ENCODE measurements around the gene RPL7L1. TPM values are rescaled to one million over a fixed set of nuclear protein-coding genes. Genes with fewer than 3 reads are reported as not detected.

RPL7L1 gene
- polyA plus RNA-seq, 2 donors: 32.7 to 39.4 TPM

GRCh38 chr6:42923666-42924065 lies 44.2 kb downstream of the RPL7L1 start:
- Histone ChIP-seq H3K9me3 (ENCODE audit: control insufficient read depth in 2 of 2, insufficient read depth in 1 of 2, low read depth in 1 of 2, low read length in 1 of 2) (no peaks in the 10 kb centered on the region), H3K4me3 (ENCODE audit: low read depth in 1 of 2, low read length in 2 of 2) (no peak overlapping the region), H3K4me1 (ENCODE audit: control insufficient read depth in 2 of 2, insufficient read depth in 2 of 2, low read length in 1 of 2) (peaks cover 0 to 2% of the 10 kb centered on the region in 2 donors), H3K27me3 (ENCODE audit: control insufficient read depth in 1 of 2, insufficient read depth in 2 of 2, low read length in 2 of 2) (no peaks in the 10 kb centered on the region), H3K27ac (ENCODE audit: low read depth in 2 of 2, low read length in 1 of 2) (no peak overlapping the region), H3K36me3 (ENCODE audit: control insufficient read depth in 2 of 2, insufficient read depth in 2 of 2, low read length in 1 of 2) (no peaks in the 10 kb centered on the region)
- WGBS, 2 donors: 76 to 80% methylated on average over 2 of the region's 2 CpGs

DNA sequence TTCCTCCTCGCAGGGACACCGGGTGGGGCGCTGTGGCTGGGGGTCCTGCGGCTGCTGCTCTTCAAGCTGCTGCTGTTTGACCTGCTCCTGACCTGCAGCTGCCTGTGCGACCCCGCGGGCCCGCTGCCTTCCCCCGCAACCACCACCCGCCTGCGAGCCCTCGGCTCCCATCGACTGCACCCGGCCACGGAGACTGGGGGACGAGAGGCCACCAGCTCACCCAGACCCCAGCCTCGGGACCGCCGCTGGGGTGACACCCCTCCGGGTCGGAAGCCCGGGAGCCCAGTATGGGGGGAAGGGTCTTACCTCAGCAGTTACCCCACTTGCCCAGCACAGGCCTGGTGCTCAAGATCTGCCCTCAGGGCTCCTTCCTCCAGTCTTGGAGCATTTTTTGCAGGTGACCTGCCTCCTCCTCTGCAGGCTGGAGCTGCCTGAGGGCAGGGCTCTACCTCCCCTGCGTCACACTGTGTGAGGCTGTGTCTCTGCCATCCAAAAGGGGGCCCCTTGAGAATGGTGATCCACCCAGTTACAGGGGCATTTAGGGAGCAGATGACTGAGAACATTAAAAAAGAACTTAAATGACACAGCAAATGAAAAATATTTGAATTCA lies 45.9 kb downstream of the RPL7L1 start:
- 46 to 62% methylated on average over 20 to 23 of the region's 23 CpGs for WGBS, 2 donors
- Histone ChIP-seq H3K36me3 (ENCODE audit: control insufficient read depth in 2 of 2, insufficient read depth in 2 of 2, low read length in 1 of 2) (no peaks in the 10 kb centered on the region), H3K4me3 (ENCODE audit: low read depth in 1 of 2, low read length in 2 of 2) (no peak overlapping the region), H3K27me3 (ENCODE audit: control insufficient read depth in 1 of 2, insufficient read depth in 2 of 2, low read length in 2 of 2) (no peaks in the 10 kb centered on the region), H3K4me1 (ENCODE audit: control insufficient read depth in 2 of 2, insufficient read depth in 2 of 2, low read length in 1 of 2) (no peaks in the 10 kb centered on the region), H3K9me3 (ENCODE audit: control insufficient read depth in 2 of 2, insufficient read depth in 1 of 2, low read depth in 1 of 2, low read length in 1 of 2) (no peaks in the 10 kb centered on the region), H3K27ac (ENCODE audit: low read depth in 2 of 2, low read length in 1 of 2) (no peak overlapping the region)

- H3K4me3 ChIP-seq (ENCODE audit: low read depth in 1 of 2, low read length in 2 of 2): peak within 1 kb of the TSS; percentile 67 to 78
- H3K36me3 ChIP-seq (ENCODE audit: control insufficient read depth in 2 of 2, insufficient read depth in 2 of 2, low read length in 1 of 2): peaks cover 0 to under 1% of the 10 kb centered on the region in 2 donors
- peak within 1 kb of the TSS; percentile 94 to 97 for H3K27ac ChIP-seq (ENCODE audit: low read depth in 2 of 2, low read length in 1 of 2)
- no peaks in the 10 kb centered on the region for H3K9me3 ChIP-seq (ENCODE audit: control insufficient read depth in 2 of 2, insufficient read depth in 1 of 2, low read depth in 1 of 2, low read length in 1 of 2)
- H3K27me3 ChIP-seq (ENCODE audit: control insufficient read depth in 1 of 2, insufficient read depth in 2 of 2, low read length in 2 of 2): no peaks in the 10 kb centered on the region
- no peaks in the 10 kb centered on the region for H3K4me1 ChIP-seq (ENCODE audit: control insufficient read depth in 2 of 2, insufficient read depth in 2 of 2, low read length in 1 of 2)
- WGBS, 2 donors: 0 to 1% methylated on average over 61 to 63 of the region's 63 CpGs
Measured at GRCh38 chr6:42928986-42929820, 49.8 kb downstream of the RPL7L1 start, which contains the start of gene CNPY3. TSS of gene CNPY3 (plus strand) at chr6:42929480. CDS start at chr6:42929571, 91 bp downstream.

- peak overlapping the region; percentile 94 to 97 for H3K27ac ChIP-seq (ENCODE audit: low read depth in 2 of 2, low read length in 1 of 2)
- H3K4me3 ChIP-seq (ENCODE audit: low read depth in 1 of 2, low read length in 2 of 2): peak overlapping the region; percentile 67 to 78
- H3K9me3 ChIP-seq (ENCODE audit: control insufficient read depth in 2 of 2, insufficient read depth in 1 of 2, low read depth in 1 of 2, low read length in 1 of 2): no peaks in the 10 kb centered on the region
- WGBS, 2 donors: 0 to 1% methylated on average over 16 of the region's 16 CpGs
- H3K4me1 ChIP-seq (ENCODE audit: control insufficient read depth in 2 of 2, insufficient read depth in 2 of 2, low read length in 1 of 2): no peaks in the 10 kb centered on the region
- peaks cover 0 to 5% of the 10 kb centered on the region in 2 donors for H3K36me3 ChIP-seq (ENCODE audit: control insufficient read depth in 2 of 2, insufficient read depth in 2 of 2, low read length in 1 of 2)
- H3K27me3 ChIP-seq (ENCODE audit: control insufficient read depth in 1 of 2, insufficient read depth in 2 of 2, low read length in 2 of 2): no peaks in the 10 kb centered on the region
Measured at GRCh38 chr6:42929821-42930360, 50.5 kb downstream of the RPL7L1 start.

GRCh38 chr6:42932412-42932811 lies 53.0 kb downstream of the RPL7L1 start:
- 87 to 89% methylated on average over 3 of the region's 3 CpGs for WGBS, 2 donors
- Histone ChIP-seq H3K9me3 (ENCODE audit: control insufficient read depth in 2 of 2, insufficient read depth in 1 of 2, low read depth in 1 of 2, low read length in 1 of 2) (no peaks in the 10 kb centered on the region), H3K4me3 (ENCODE audit: low read depth in 1 of 2, low read length in 2 of 2) (no peak overlapping the region), H3K27me3 (ENCODE audit: control insufficient read depth in 1 of 2, insufficient read depth in 2 of 2, low read length in 2 of 2) (no peaks in the 10 kb centered on the region), H3K27ac (ENCODE audit: low read depth in 2 of 2, low read length in 1 of 2) (no peak overlapping the region), H3K36me3 (ENCODE audit: control insufficient read depth in 2 of 2, insufficient read depth in 2 of 2, low read length in 1 of 2) (peaks cover 6 to 13% of the 10 kb centered on the region in 2 donors), H3K4me1 (ENCODE audit: control insufficient read depth in 2 of 2, insufficient read depth in 2 of 2, low read length in 1 of 2) (no peaks in the 10 kb centered on the region)

- 46 to 48% methylated on average over 3 of the region's 3 CpGs for WGBS, 2 donors
- Histone ChIP-seq H3K4me1 (ENCODE audit: control insufficient read depth in 2 of 2, insufficient read depth in 2 of 2, low read length in 1 of 2) (no peaks in the 10 kb centered on the region), H3K36me3 (ENCODE audit: control insufficient read depth in 2 of 2, insufficient read depth in 2 of 2, low read length in 1 of 2) (peaks cover 6 to 17% of the 10 kb centered on the region in 2 donors), H3K27ac (ENCODE audit: low read depth in 2 of 2, low read length in 1 of 2) (no peak overlapping the region), H3K27me3 (ENCODE audit: control insufficient read depth in 1 of 2, insufficient read depth in 2 of 2, low read length in 2 of 2) (no peaks in the 10 kb centered on the region), H3K4me3 (ENCODE audit: low read depth in 1 of 2, low read length in 2 of 2) (no peak overlapping the region), H3K9me3 (ENCODE audit: control insufficient read depth in 2 of 2, insufficient read depth in 1 of 2, low read depth in 1 of 2, low read length in 1 of 2) (no peaks in the 10 kb centered on the region)
Measured at GRCh38 chr6:42933205-42933604, 53.8 kb downstream of the RPL7L1 start.

DNA sequence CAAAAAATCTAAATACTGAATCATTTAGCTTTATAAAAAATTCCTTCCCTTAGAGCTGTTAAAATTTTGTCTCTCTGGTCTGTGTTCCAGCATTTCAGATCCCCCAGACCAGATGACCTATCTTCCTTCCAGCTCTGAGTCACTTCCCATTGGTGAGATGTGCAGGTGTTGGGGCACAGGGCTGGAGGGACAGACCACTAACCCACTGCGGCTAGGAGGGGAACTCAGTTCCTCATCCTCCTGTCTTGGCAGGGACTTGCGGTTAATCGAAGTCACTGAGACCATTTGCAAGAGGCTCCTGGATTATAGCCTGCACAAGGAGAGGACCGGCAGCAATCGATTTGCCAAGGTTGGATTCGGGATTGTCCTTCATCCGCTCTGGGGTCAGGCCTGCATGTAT lies 55.9 kb downstream of the RPL7L1 start:
- H3K4me3 ChIP-seq (ENCODE audit: low read depth in 1 of 2, low read length in 2 of 2): no peak overlapping the region
- H3K36me3 ChIP-seq (ENCODE audit: control insufficient read depth in 2 of 2, insufficient read depth in 2 of 2, low read length in 1 of 2): peaks cover 6 to 29% of the 10 kb centered on the region in 2 donors
- 77 to 81% methylated on average over 7 of the region's 7 CpGs for WGBS, 2 donors
- peaks cover 0 to 2% of the 10 kb centered on the region in 2 donors for H3K4me1 ChIP-seq (ENCODE audit: control insufficient read depth in 2 of 2, insufficient read depth in 2 of 2, low read length in 1 of 2)
- no peaks in the 10 kb centered on the region for H3K27me3 ChIP-seq (ENCODE audit: control insufficient read depth in 1 of 2, insufficient read depth in 2 of 2, low read length in 2 of 2)
- no peaks in the 10 kb centered on the region for H3K9me3 ChIP-seq (ENCODE audit: control insufficient read depth in 2 of 2, insufficient read depth in 1 of 2, low read depth in 1 of 2, low read length in 1 of 2)
- H3K27ac ChIP-seq (ENCODE audit: low read depth in 2 of 2, low read length in 1 of 2): no peak overlapping the region

DNA sequence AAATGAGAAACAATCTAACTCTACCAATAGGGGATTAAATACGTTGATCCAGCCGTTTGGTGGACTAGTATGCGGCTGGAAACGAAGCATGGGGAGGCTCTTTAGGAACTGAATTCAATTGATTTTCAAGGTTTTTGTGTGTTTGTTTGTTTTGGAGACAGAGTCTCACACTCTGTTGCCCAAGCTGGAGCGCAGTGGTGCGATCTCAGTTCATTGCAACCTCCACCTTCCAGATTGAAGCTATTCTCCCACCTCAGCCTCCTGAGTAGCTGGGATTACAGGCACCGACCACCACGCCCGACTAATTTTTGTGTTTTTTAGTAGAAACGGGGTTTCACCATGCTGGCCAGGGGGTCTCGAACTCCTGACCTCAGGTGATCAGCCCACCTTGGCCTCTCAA lies 57.0 kb downstream of the RPL7L1 start:
- H3K9me3 ChIP-seq (ENCODE audit: control insufficient read depth in 2 of 2, insufficient read depth in 1 of 2, low read depth in 1 of 2, low read length in 1 of 2): no peaks in the 10 kb centered on the region
- H3K4me3 ChIP-seq (ENCODE audit: low read depth in 1 of 2, low read length in 2 of 2): no peak overlapping the region
- H3K27me3 ChIP-seq (ENCODE audit: control insufficient read depth in 1 of 2, insufficient read depth in 2 of 2, low read length in 2 of 2): no peaks in the 10 kb centered on the region
- H3K36me3 ChIP-seq (ENCODE audit: control insufficient read depth in 2 of 2, insufficient read depth in 2 of 2, low read length in 1 of 2): peaks cover 6 to 32% of the 10 kb centered on the region in 2 donors
- 92 to 97% methylated on average over 11 of the region's 11 CpGs for WGBS, 2 donors
- peaks cover 0 to 2% of the 10 kb centered on the region in 2 donors for H3K4me1 ChIP-seq (ENCODE audit: control insufficient read depth in 2 of 2, insufficient read depth in 2 of 2, low read length in 1 of 2)
- H3K27ac ChIP-seq (ENCODE audit: low read depth in 2 of 2, low read length in 1 of 2): no peak overlapping the region

GRCh38 chr6:42937548-42938427 lies 58.4 kb downstream of the RPL7L1 start:
- 84 to 89% methylated on average over 13 of the region's 13 CpGs for WGBS, 2 donors
- H3K36me3 ChIP-seq (ENCODE audit: control insufficient read depth in 2 of 2, insufficient read depth in 2 of 2, low read length in 1 of 2): peaks cover 6 to 32% of the 10 kb centered on the region in 2 donors

More at GRCh38 chr6:42937548-42938427, 58.4 kb downstream of the RPL7L1 start:
- Histone ChIP-seq H3K9me3 (ENCODE audit: control insufficient read depth in 2 of 2, insufficient read depth in 1 of 2, low read depth in 1 of 2, low read length in 1 of 2) (no peaks in the 10 kb centered on the region), H3K4me1 (ENCODE audit: control insufficient read depth in 2 of 2, insufficient read depth in 2 of 2, low read length in 1 of 2) (peaks cover 0 to 2% of the 10 kb centered on the region in 2 donors), H3K27ac (ENCODE audit: low read depth in 2 of 2, low read length in 1 of 2) (no peak overlapping the region), H3K4me3 (ENCODE audit: low read depth in 1 of 2, low read length in 2 of 2) (no peak overlapping the region), H3K27me3 (ENCODE audit: control insufficient read depth in 1 of 2, insufficient read depth in 2 of 2, low read length in 2 of 2) (no peaks in the 10 kb centered on the region)

Measured in esophagus (tissue), 2 donors.